ENCODE results near the gene SYNJ2. TPM values are rescaled to one million over a fixed set of nuclear protein-coding genes. Genes with fewer than 3 reads are reported as not detected.
"Not testable (repeated sequence)": the region's sequence is repeated elsewhere in the genome, so short reads cannot be mapped to it uniquely, and the experiment has no call there.

The SYNJ2 gene
- total RNA-seq, 5 donors from 2014 or later (not counting 1 experiment from before 2014, with no cell fraction given): 20.0 to 37.0 (median 22.3) TPM

DNA sequence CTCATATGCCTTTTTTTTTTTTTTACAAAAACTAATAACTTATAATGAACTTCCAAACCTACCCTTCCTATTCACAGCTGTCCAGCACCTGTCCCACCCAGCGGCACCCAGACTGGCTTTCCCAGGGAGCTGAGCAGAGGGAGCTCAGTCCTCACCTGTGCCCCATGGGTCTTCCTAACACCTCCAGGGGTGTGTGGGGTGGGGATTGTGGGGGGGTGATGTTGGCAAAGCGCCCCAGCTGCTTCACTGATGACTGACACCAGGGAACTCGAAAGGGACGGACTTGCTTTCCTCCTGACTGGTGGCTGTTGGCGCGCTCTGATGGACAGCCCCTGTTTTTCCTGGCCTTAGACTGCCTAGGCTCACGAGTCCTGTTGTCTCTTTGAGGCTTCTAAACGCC lies 14.2 kb upstream of the SYNJ2 start:
- ChIA-PET POLR2A (interaction anchor here (0.6 to 0.7 kb wide), 2 partner anchors 227 to 745 kb away, joined by 3 to 4 read pairs; no protein-coding TSS in a partner anchor), CTCF (no interaction called here)
- no peak for ATAC-seq (replicated peaks in 1 of 4)
- no peak for DNase-seq
- no peak overlapping the region for H3K27ac ChIP-seq (ENCODE audit: low read length)
- H3K4me3 Mint-ChIP-seq: no peak overlapping the region
- H3K4me1 Mint-ChIP-seq: peaks cover 8 to 15% (median 13%) of the 10 kb centered on the region in 3 donors
- WGBS (ENCODE audit: insufficient coverage): 96% methylated on average over 4 of the region's 8 CpGs
- peaks cover 0 to 8% (median 3%) of the 10 kb centered on the region in 3 donors for H3K9me3 Mint-ChIP-seq
- peaks cover 0 to under 1% of the 10 kb centered on the region in 2 experiments for H3K27me3 ChIP-seq (replicated peaks in 1 of 2; ENCODE audit: control insufficient read depth in 2 of 2, extremely low read depth in 1 of 2, insufficient read depth in 2 of 2, low read length in 1 of 2)
- H3K9me3 ChIP-seq: no peaks in the 10 kb centered on the region
- no peaks in the 10 kb centered on the region for H3K36me3 ChIP-seq (ENCODE audit: control insufficient read depth in 2 of 2, extremely low read depth in 1 of 2, insufficient read depth in 1 of 2, low read length in 1 of 2)
- no peak overlapping the region for H3K4me3 ChIP-seq (ENCODE audit: control insufficient read depth in 1 of 2, extremely low read depth in 1 of 2, low read length in 1 of 2)
- no peaks in the 10 kb centered on the region for H3K36me3 Mint-ChIP-seq
- H3K27ac Mint-ChIP-seq: no peak overlapping the region
- peaks cover 8 to 11% of the 10 kb centered on the region in 2 experiments for H3K4me1 ChIP-seq (ENCODE audit: control insufficient read depth in 1 of 2, extremely low read depth in 1 of 2, insufficient read depth in 2 of 2, low read length in 2 of 2)
- H3K27me3 Mint-ChIP-seq: no peaks in the 10 kb centered on the region

DNA sequence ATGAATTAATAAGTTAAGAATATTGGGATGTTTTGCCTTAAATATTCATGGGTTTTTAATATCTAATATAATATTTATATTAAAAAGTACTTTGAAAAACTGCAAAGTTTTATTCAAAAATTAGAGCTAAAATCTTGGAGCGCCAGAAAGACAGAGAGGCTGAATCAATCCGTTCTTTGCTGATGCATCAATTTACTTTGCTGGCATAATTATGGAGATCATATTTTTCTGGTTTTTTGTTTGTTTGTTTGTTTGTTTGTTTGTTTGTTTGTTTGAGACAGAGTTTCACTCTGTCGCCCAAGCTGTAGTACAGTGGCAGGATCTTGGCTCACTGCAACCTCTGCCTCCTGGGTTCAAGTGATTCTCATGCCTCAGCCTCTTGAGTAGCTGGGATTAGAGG lies 9.5 kb upstream of the SYNJ2 start:
- H3K27ac Mint-ChIP-seq; H3K9me3 Mint-ChIP-seq; H3K27ac ChIP-seq (ENCODE audit: low read length); ATAC-seq (replicated peaks in 1 of 4); H3K4me3 Mint-ChIP-seq; H3K27me3 ChIP-seq (replicated peaks in 1 of 2; ENCODE audit: control insufficient read depth in 2 of 2, extremely low read depth in 1 of 2, insufficient read depth in 2 of 2, low read length in 1 of 2); DNase-seq; H3K36me3 Mint-ChIP-seq; H3K4me3 ChIP-seq (ENCODE audit: control insufficient read depth in 1 of 2, extremely low read depth in 1 of 2, low read length in 1 of 2); H3K4me1 Mint-ChIP-seq; H3K4me1 ChIP-seq (ENCODE audit: control insufficient read depth in 1 of 2, extremely low read depth in 1 of 2, insufficient read depth in 2 of 2, low read length in 2 of 2); H3K36me3 ChIP-seq (ENCODE audit: control insufficient read depth in 2 of 2, extremely low read depth in 1 of 2, insufficient read depth in 1 of 2, low read length in 1 of 2); H3K27me3 Mint-ChIP-seq; CTCF ChIA-PET; H3K9me3 ChIP-seq: not testable (repeated sequence)
- POLR2A ChIA-PET: interaction anchor here in 1 of 2 donors (1.1 kb wide), 1 partner anchor 897 kb away, joined by 3 read pairs; no protein-coding TSS in a partner anchor
- WGBS (ENCODE audit: insufficient coverage): 89% methylated on average over 2 of the region's 3 CpGs

DNA sequence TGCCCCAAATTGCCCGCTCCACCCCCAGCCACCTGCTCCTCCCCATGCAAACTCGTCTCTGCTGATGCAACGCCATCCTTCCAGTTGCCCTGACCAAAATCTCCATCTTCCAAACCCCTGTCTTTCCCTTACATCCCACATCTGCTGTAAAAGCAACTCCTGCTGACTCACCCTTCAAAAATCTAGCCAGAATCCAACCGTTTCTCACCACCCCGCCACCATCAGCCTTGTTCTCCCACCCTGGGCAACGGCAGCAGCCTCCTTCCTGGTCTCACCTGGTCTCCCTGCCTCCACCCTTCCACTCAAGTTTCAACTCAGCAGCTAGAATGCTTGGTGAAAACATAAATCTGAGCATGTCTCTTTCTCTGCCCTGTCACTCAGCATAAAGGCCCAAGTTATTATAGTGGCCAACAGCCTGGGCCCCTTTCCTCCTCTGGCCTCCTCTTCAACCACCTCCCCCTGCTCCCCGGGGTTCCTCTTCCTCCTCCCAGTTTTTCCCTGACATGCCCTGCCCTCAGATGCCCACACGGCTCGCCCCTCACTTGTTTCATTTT lies 7.2 kb upstream of the SYNJ2 start:
- ATAC-seq (replicated peaks in 1 of 4) (no peak), DNase-seq (no peak)
- H3K27ac Mint-ChIP-seq: no peak overlapping the region
- Histone ChIP-seq H3K9me3 (no peaks in the 10 kb centered on the region), H3K4me1 (ENCODE audit: control insufficient read depth in 1 of 2, extremely low read depth in 1 of 2, insufficient read depth in 2 of 2, low read length in 2 of 2) (peaks cover 2% of the 10 kb centered on the region in 2 experiments), H3K27me3 (replicated peaks in 1 of 2; ENCODE audit: control insufficient read depth in 2 of 2, extremely low read depth in 1 of 2, insufficient read depth in 2 of 2, low read length in 1 of 2) (no peaks in the 10 kb centered on the region), H3K27ac (ENCODE audit: low read length) (no peak overlapping the region), H3K36me3 (ENCODE audit: control insufficient read depth in 2 of 2, extremely low read depth in 1 of 2, insufficient read depth in 1 of 2, low read length in 1 of 2) (no peaks in the 10 kb centered on the region), H3K4me3 (ENCODE audit: control insufficient read depth in 1 of 2, extremely low read depth in 1 of 2, low read length in 1 of 2) (no peak overlapping the region)
- POLR2A ChIA-PET: interaction anchor here in 1 of 2 donors (0.6 kb wide), 1 partner anchor 11 kb away, joined by 3 read pairs; no protein-coding TSS in a partner anchor
- H3K4me1 Mint-ChIP-seq: no peaks in the 10 kb centered on the region
- 74% methylated on average over 8 of the region's 9 CpGs for WGBS (ENCODE audit: insufficient coverage)
- no peaks in the 10 kb centered on the region for H3K36me3 Mint-ChIP-seq
- CTCF ChIA-PET: no interaction called here
- H3K9me3 Mint-ChIP-seq: no peaks in the 10 kb centered on the region
- no peaks in the 10 kb centered on the region for H3K27me3 Mint-ChIP-seq
- H3K4me3 Mint-ChIP-seq: no peak overlapping the region

DNA sequence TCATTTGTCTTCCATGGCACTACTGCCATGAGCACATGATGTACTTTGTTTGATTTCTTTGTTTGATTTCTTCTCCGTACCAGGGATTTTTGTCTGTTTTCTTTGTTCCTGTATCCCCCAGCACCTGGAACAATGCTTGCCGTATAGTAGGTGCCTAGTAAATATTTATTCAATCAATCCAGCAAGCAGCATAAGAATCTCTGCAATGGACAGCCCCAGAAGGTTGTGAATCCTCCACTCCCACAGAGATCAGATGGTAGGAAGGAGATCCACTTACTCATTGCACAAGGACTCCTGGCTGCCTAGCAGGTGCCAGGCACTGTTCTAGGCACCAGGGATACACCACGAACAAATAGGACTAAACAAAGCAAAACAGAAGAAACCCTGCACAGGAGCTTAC lies 6.7 kb upstream of the SYNJ2 start:
- ATAC-seq (replicated peaks in 1 of 4) (no peak), DNase-seq (no peak)
- Histone ChIP-seq H3K4me1 (ENCODE audit: control insufficient read depth in 1 of 2, extremely low read depth in 1 of 2, insufficient read depth in 2 of 2, low read length in 2 of 2) (peaks cover 4 to 6% of the 10 kb centered on the region in 2 experiments), H3K36me3 (ENCODE audit: control insufficient read depth in 2 of 2, extremely low read depth in 1 of 2, insufficient read depth in 1 of 2, low read length in 1 of 2) (no peaks in the 10 kb centered on the region), H3K9me3 (no peaks in the 10 kb centered on the region), H3K4me3 (ENCODE audit: control insufficient read depth in 1 of 2, extremely low read depth in 1 of 2, low read length in 1 of 2) (no peak overlapping the region), H3K27me3 (replicated peaks in 1 of 2; ENCODE audit: control insufficient read depth in 2 of 2, extremely low read depth in 1 of 2, insufficient read depth in 2 of 2, low read length in 1 of 2) (no peaks in the 10 kb centered on the region), H3K27ac (ENCODE audit: low read length) (no peak overlapping the region)
- POLR2A ChIA-PET: no interaction called here
- H3K36me3 Mint-ChIP-seq: no peaks in the 10 kb centered on the region
- H3K9me3 Mint-ChIP-seq: no peaks in the 10 kb centered on the region
- H3K4me1 Mint-ChIP-seq: peaks cover 3 to 5% (median 5%) of the 10 kb centered on the region in 3 donors
- no peak overlapping the region for H3K4me3 Mint-ChIP-seq
- CTCF ChIA-PET: no interaction called here
- no peak overlapping the region for H3K27ac Mint-ChIP-seq
- no peaks in the 10 kb centered on the region for H3K27me3 Mint-ChIP-seq
- WGBS (ENCODE audit: insufficient coverage): no CpG with 5 or more reads among the region's 3 CpGs

DNA sequence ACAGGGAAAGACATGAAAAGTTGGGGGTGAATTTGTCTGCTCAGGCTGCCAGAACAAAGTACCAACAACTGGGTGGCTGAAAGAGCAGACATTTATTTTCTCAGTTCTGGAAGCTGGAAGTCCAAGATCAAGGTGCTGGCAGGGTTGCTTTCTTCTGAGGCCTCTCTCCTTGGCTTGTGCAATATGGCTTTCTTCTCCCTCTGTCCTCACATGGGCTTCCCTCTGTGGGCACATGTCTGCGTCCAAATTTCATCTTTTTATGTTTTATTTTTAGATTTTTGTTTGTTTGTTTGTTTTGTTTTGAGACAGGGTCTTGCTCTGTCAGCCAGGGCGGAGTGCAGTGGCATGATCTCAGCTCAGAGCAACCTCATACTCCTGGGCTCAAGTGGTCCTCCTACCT lies 6.2 kb upstream of the SYNJ2 start:
- POLR2A ChIA-PET: no interaction called here
- WGBS (ENCODE audit: insufficient coverage): no CpG with 5 or more reads among the region's 2 CpGs

DNA sequence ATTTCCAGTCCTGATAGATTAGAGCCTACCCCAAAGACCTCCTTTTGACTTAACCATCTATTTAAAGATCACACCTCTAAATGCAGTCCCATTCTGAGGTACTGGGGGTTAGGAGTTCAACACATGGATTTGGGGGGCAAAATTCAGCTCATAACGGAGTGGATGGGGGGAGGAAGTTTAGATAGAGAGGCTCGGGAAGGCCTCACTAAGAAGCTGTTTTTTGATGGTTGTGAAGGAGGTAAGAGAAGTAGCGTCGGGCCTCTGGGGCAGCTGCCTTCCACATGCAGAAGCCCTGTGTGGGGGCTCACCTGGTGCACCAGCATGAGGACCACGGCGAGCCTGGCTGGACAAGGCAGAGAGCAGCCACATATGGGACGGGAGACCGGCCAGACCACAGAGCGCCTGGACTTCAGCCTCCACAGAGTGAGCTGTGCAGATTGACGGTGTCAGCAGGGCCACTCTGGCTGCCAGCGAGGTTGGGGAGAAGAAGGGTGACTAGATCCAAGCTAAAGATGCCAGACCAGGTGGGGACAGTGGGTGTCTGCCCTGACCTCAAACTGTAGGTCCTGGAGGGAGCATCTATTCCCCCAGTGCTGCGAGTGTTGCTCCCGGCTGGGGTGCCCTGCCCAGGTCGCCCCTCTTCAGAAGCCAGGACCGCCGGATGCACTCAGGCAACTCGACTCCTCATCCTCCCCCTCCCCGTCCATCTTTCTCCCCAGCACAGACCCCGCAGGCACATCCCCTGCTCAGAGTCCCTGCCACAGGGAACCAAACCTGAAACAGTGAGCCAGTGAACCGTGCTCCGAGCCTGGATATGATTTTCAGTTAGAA lies 5.1 kb upstream of the SYNJ2 start:
- 94% methylated on average over 18 of the region's 21 CpGs for WGBS (ENCODE audit: insufficient coverage)
- Mint-ChIP-seq H3K4me1 (peaks cover 14 to 16% (median 15%) of the 10 kb centered on the region in 3 donors), H3K36me3 (no peaks in the 10 kb centered on the region), H3K9me3 (no peaks in the 10 kb centered on the region), H3K4me3 (no peak overlapping the region), H3K27ac (no peak overlapping the region), H3K27me3 (no peaks in the 10 kb centered on the region)
- H3K9me3 ChIP-seq: no peaks in the 10 kb centered on the region
- no peak overlapping the region for H3K4me3 ChIP-seq (ENCODE audit: control insufficient read depth in 1 of 2, extremely low read depth in 1 of 2, low read length in 1 of 2)
- DNase-seq (no peak), ATAC-seq (replicated peaks in 1 of 4) (no peak)
- H3K4me1 ChIP-seq (ENCODE audit: control insufficient read depth in 1 of 2, extremely low read depth in 1 of 2, insufficient read depth in 2 of 2, low read length in 2 of 2): peaks cover 5 to 15% of the 10 kb centered on the region in 2 experiments
- H3K27ac ChIP-seq (ENCODE audit: low read length): no peak overlapping the region
- POLR2A ChIA-PET: interaction anchor here in 1 of 2 donors (0.6 kb wide), 1 partner anchor 1188 kb away, joined by 3 read pairs; no protein-coding TSS in a partner anchor
- H3K36me3 ChIP-seq (ENCODE audit: control insufficient read depth in 2 of 2, extremely low read depth in 1 of 2, insufficient read depth in 1 of 2, low read length in 1 of 2): no peaks in the 10 kb centered on the region
- CTCF ChIA-PET: interaction anchor here in 1 of 2 donors (0.5 kb wide), 1 partner anchor 102 kb away, joined by 7 read pairs; no protein-coding TSS in a partner anchor
- H3K27me3 ChIP-seq (replicated peaks in 1 of 2; ENCODE audit: control insufficient read depth in 2 of 2, extremely low read depth in 1 of 2, insufficient read depth in 2 of 2, low read length in 1 of 2): no peaks in the 10 kb centered on the region

More for the DNA sequence above, 6.2 kb upstream of the SYNJ2 start:
- no peaks in the 10 kb centered on the region for H3K36me3 ChIP-seq (ENCODE audit: control insufficient read depth in 2 of 2, extremely low read depth in 1 of 2, insufficient read depth in 1 of 2, low read length in 1 of 2)
- peaks cover 5 to 6% of the 10 kb centered on the region in 2 experiments for H3K4me1 ChIP-seq (ENCODE audit: control insufficient read depth in 1 of 2, extremely low read depth in 1 of 2, insufficient read depth in 2 of 2, low read length in 2 of 2)
- CTCF ChIA-PET: no interaction called here
- ATAC-seq (replicated peaks in 1 of 4) (no peak), DNase-seq (no peak)
- Mint-ChIP-seq H3K36me3 (no peaks in the 10 kb centered on the region), H3K4me1 (peaks cover 8 to 10% (median 10%) of the 10 kb centered on the region in 3 donors), H3K4me3 (no peak overlapping the region), H3K9me3 (no peaks in the 10 kb centered on the region), H3K27me3 (no peaks in the 10 kb centered on the region), H3K27ac (no peak overlapping the region)
- H3K4me3 ChIP-seq (ENCODE audit: control insufficient read depth in 1 of 2, extremely low read depth in 1 of 2, low read length in 1 of 2): no peak overlapping the region
- H3K9me3 ChIP-seq: no peaks in the 10 kb centered on the region
- H3K27ac ChIP-seq (ENCODE audit: low read length): no peak overlapping the region
- no peaks in the 10 kb centered on the region for H3K27me3 ChIP-seq (replicated peaks in 1 of 2; ENCODE audit: control insufficient read depth in 2 of 2, extremely low read depth in 1 of 2, insufficient read depth in 2 of 2, low read length in 1 of 2)

All from T-cell (primary cell).